ENCODE data around the gene DRAP1.

GRCh38 chr11:65932558-65932919 lies 13.3 kb downstream of the DRAP1 start:
- TF ChIP-seq CTCF (IDR thresholded peaks at IDR 0.05), result no peak
- no peak for TF ChIP-seq POLR2A (IDR thresholded peaks at IDR 0.05)
- TF ChIP-seq EP300 (IDR thresholded peaks at IDR 0.05), result no peak
